HCT116 (cell line): ENCODE measurements around the gene MRPL42.

ENCODE experiments used
- CTCF ChIP-seq, 3 experiments: fragments of 200-600 bp in 1 of 3; sonication (generic) in 1 of 3; IDR thresholded peaks in 2 of 3; conservative IDR thresholded peaks in 1 of 3; 2 replicates each; pipeline ENCODE4 v1.5.1; 2012 to 2017; ENCODE audit warnings: low read depth in 2 of 3, low read length in 2 of 3, antibody characterized with exemption in 1 of 3, borderline replicate concordance in 1 of 3, control low read depth in 1 of 3, mild to moderate bottlenecking in 1 of 3, mixed read lengths in 1 of 3, mixed run types in 1 of 3, moderate library complexity in 1 of 3; ENCODE audit not compliant: insufficient read depth in 1 of 3
- MAX ChIP-seq: IDR thresholded peaks from 2 replicates; pipeline ENCODE4 v1.6.1; 2012
- POLR2A ChIP-seq: IDR thresholded peaks from 2 replicates; pipeline ENCODE4 v1.7.0; 2011; ENCODE audit warnings: borderline replicate concordance; ENCODE audit not compliant: insufficient read depth, insufficient read length; ENCODE audit errors: extremely low read depth
- SRF ChIP-seq: IDR thresholded peaks from 2 replicates; pipeline ENCODE4 v1.6.1; 2012; ENCODE audit warnings: low read depth

- TF ChIP-seq CTCF (IDR thresholded peaks at IDR 0.05 in 2 of 3, conservative IDR thresholded peaks at IDR 0.05 in 1 of 3; ENCODE audit: borderline replicate concordance in 1 of 3, insufficient read depth in 1 of 3, low read depth in 2 of 3, low read length in 2 of 3) = no peak
- TF ChIP-seq POLR2A = no peak
- TF ChIP-seq MAX = no peak
- no peak for TF ChIP-seq SRF
These were observed 6.4 kb upstream of the MRPL42 start for GRCh38 chr12:93460902-93461301.
